Peyer's patch (tissue), 4 donors: ENCODE results near the gene FAM131A. TPM values are rescaled to one million over a fixed set of nuclear protein-coding genes. Genes with fewer than 3 reads are reported as not detected.
A peak's percentile ranks its signal among the peaks of the same experiment; 100 is the strongest.

ENCODE experiments used
- DNase-seq, 3 donors: peaks; one replicate each; pipeline ENCODE4 v3.0.0-alpha.2; 2017 to 2019
- H3K27ac ChIP-seq, 4 donors: fragments of 200-600 bp; sonication (generic); one replicate each; pipeline ENCODE4 v1.5.1; 2016 to 2019
- H3K27me3 ChIP-seq, 2 donors: fragments of 200-600 bp; sonication (generic); one replicate each; pipeline ENCODE4 v1.5.1; 2019
- H3K36me3 ChIP-seq, 3 donors: fragments of 200-600 bp; sonication (generic); one replicate each; pipeline ENCODE4 v1.5.1; 2016 to 2019
- H3K4me1 ChIP-seq, 4 donors: fragments of 200-600 bp; sonication (generic); one replicate each; pipeline ENCODE4 v1.5.1; 2016 to 2019
- H3K4me3 ChIP-seq, 4 donors: fragments of 200-600 bp; sonication (generic); 1 replicate in 3 of 4; 2 replicates in 1 of 4; pipeline ENCODE4 v1.5.1; 2016 to 2019; ENCODE audit warnings: mild to moderate bottlenecking in 1 of 4
- H3K9me3 ChIP-seq, 4 donors: fragments of 200-600 bp; sonication (generic); one replicate each; pipeline ENCODE4 v1.5.1; 2016 to 2019; ENCODE audit warnings: mild to moderate bottlenecking in 1 of 4
- POLR2A ChIP-seq, 2 donors: fragments of 450-650 bp; IDR thresholded peaks; one replicate each; pipeline ENCODE4 v1.5.1; 2017; ENCODE audit warnings: antibody characterized with exemption in 2 of 2, mild to moderate bottlenecking in 2 of 2, moderate library complexity in 2 of 2
- total RNA-seq, 4 donors: library from RNA; depleted of rRNA; stranded (reverse); fragments of >200 nt; gene quantifications; one replicate each; pipeline ENCODE4 v1.1.0, GENCODE V29; 2016
- TF ChIP-seq, protein P1 (sequence below), 6 experiments: fragments of 450-650 bp in 4 of 6; fragments of 200-600 bp in 2 of 6; sonication (generic) in 1 of 6; IDR thresholded peaks; one replicate each; pipeline ENCODE4 v1.5.1; 2017 to 2019; ENCODE audit warnings: antibody characterized with exemption in 6 of 6, mild to moderate bottlenecking in 3 of 6, moderate library complexity in 1 of 6

FAM131A gene, protein sequence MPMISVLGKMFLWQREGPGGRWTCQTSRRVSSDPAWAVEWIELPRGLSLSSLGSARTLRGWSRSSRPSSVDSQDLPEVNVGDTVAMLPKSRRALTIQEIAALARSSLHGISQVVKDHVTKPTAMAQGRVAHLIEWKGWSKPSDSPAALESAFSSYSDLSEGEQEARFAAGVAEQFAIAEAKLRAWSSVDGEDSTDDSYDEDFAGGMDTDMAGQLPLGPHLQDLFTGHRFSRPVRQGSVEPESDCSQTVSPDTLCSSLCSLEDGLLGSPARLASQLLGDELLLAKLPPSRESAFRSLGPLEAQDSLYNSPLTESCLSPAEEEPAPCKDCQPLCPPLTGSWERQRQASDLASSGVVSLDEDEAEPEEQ
- 10 to 100 TPM in 3 of 4 donors, 1 to 10 TPM in 1; 5.8 to 47.9 (median 19.6) TPM for total RNA-seq

DNA sequence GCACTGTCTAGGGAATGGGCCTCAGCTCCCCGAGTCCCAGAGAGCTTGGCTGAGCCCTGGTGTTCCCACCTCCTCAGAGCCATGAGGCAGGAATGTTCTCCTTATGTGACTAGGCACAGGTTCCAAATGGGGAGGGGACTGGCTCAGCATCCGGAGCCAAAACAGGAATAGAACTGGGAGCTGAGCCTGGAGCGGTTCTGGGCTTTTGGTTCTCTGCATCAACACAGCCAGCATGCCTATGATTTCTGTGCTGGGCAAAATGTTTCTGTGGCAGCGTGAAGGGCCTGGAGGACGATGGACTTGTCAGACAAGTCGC lies at the start of gene FAM131A:
FAM131A (plus strand) TSS at position 202 of the 316 bp plus-strand sequence; CDS start at position 233, 31 bp downstream.
- Histone ChIP-seq H3K4me3 (peak within 1 kb of the TSS; percentile 63 to 92 (median 78)), H3K4me1 (peaks cover 0 to 24% (median 3%) of the 10 kb centered on the region in 4 donors), H3K36me3 (peaks cover 0 to 39% (median 0%) of the 10 kb centered on the region in 3 donors), H3K9me3 (no peaks in the 10 kb centered on the region), H3K27ac (peak within 1 kb of the TSS; percentile 89 to 98 (median 91)), H3K27me3 (no peaks in the 10 kb centered on the region)
- no peak for DNase-seq
- TF ChIP-seq POLR2A (IDR thresholded peaks at IDR 0.05): no peak
- TF ChIP-seq, protein P1, sequence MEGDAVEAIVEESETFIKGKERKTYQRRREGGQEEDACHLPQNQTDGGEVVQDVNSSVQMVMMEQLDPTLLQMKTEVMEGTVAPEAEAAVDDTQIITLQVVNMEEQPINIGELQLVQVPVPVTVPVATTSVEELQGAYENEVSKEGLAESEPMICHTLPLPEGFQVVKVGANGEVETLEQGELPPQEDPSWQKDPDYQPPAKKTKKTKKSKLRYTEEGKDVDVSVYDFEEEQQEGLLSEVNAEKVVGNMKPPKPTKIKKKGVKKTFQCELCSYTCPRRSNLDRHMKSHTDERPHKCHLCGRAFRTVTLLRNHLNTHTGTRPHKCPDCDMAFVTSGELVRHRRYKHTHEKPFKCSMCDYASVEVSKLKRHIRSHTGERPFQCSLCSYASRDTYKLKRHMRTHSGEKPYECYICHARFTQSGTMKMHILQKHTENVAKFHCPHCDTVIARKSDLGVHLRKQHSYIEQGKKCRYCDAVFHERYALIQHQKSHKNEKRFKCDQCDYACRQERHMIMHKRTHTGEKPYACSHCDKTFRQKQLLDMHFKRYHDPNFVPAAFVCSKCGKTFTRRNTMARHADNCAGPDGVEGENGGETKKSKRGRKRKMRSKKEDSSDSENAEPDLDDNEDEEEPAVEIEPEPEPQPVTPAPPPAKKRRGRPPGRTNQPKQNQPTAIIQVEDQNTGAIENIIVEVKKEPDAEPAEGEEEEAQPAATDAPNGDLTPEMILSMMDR (IDR thresholded peaks at IDR 0.05): no peak

DNA sequence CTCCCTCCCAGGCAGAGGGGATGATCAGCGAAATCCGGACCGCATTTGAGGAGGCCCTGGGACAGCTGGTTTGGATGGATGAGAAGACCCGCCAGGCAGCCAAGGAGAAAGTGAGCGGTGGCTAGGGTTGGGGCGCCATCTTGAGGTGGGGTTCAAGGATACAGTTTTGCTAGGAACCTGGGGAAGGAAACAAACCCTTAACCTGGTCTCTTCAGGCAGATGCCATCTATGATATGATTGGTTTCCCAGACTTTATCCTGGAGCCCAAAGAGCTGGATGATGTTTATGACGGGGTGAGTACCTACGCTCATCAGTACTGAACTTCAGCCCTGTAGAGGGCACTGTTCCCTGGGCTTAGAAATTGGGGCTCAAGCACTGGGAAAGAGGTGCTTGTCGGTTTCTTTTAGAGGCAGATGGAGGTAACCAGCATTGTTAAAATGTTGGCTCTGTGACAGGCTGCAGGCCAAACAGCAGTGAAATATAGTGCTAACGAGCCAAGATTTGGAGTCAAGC lies 47.9 kb upstream of the FAM131A start:
- Histone ChIP-seq H3K4me3 (no peak overlapping the region), H3K9me3 (no peaks in the 10 kb centered on the region), H3K27me3 (no peaks in the 10 kb centered on the region), H3K27ac (no peak overlapping the region), H3K36me3 (no peaks in the 10 kb centered on the region), H3K4me1 (no peaks in the 10 kb centered on the region)
- TF ChIP-seq, protein P1 (IDR thresholded peaks at IDR 0.05): peak in 5 of 6 experiments; percentile 1 to 56 (median 52)
- no peak for TF ChIP-seq POLR2A (IDR thresholded peaks at IDR 0.05)
- DNase-seq: peak; percentile 35 to 67 (median 63)

DNA sequence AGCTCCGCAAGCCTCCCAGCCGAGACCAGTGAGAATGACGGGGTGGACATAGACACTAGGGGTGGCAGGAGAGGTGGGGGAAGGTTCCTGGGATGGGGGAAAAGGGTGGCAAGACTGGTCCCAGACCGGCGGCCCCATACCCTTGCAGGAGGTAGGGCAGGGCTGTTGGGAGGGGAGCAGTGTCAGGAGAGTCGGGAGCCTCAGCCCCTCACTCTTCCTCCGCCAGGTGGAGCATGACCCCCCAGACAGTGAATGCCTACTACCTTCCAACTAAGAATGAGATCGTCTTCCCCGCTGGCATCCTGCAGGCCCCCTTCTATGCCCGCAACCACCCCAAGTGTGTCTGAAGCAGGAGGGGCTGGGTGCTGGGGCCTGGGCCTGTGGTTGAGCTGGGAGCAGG lies 47.1 kb upstream of the FAM131A start:
- Histone ChIP-seq H3K27ac (no peak overlapping the region), H3K27me3 (no peaks in the 10 kb centered on the region), H3K4me1 (no peaks in the 10 kb centered on the region), H3K4me3 (no peak overlapping the region), H3K9me3 (no peaks in the 10 kb centered on the region), H3K36me3 (no peaks in the 10 kb centered on the region)
- TF ChIP-seq POLR2A (IDR thresholded peaks at IDR 0.05): no peak
- TF ChIP-seq, protein P1 (IDR thresholded peaks at IDR 0.05): no peak
- DNase-seq: no peak

DNA sequence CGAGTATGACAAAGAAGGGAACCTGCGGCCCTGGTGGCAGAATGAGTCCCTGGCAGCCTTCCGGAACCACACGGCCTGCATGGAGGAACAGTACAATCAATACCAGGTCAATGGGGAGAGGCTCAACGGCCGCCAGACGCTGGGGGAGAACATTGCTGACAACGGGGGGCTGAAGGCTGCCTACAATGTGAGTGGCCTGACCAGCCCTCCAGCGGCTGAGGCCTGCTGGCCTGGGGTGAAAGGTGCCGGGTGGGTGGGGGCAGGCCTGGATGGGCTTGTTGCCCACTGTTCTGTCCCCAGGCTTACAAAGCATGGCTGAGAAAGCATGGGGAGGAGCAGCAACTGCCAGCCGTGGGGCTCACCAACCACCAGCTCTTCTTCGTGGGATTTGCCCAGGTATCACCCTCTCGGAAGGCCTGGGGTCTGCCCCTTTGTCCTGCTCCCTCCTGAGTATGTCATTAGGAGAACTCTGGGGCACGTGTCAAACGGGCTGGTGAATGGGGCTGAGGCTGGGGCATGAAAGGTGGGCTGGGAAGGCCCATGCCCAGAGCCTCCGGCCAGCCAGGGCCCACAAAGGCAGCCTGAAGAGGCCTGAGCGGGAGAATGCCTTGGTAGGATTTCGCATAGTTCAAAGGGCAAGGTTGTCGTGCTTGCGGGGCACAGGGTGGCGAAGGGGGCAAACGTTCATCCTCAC lies 46.2 kb upstream of the FAM131A start:
- Histone ChIP-seq H3K36me3 (no peaks in the 10 kb centered on the region), H3K4me1 (no peaks in the 10 kb centered on the region), H3K27me3 (no peaks in the 10 kb centered on the region), H3K27ac (no peak overlapping the region), H3K9me3 (no peaks in the 10 kb centered on the region), H3K4me3 (no peak overlapping the region)
- DNase-seq: no peak
- TF ChIP-seq POLR2A (IDR thresholded peaks at IDR 0.05): no peak
- TF ChIP-seq, protein P1 (IDR thresholded peaks at IDR 0.05): no peak

DNA sequence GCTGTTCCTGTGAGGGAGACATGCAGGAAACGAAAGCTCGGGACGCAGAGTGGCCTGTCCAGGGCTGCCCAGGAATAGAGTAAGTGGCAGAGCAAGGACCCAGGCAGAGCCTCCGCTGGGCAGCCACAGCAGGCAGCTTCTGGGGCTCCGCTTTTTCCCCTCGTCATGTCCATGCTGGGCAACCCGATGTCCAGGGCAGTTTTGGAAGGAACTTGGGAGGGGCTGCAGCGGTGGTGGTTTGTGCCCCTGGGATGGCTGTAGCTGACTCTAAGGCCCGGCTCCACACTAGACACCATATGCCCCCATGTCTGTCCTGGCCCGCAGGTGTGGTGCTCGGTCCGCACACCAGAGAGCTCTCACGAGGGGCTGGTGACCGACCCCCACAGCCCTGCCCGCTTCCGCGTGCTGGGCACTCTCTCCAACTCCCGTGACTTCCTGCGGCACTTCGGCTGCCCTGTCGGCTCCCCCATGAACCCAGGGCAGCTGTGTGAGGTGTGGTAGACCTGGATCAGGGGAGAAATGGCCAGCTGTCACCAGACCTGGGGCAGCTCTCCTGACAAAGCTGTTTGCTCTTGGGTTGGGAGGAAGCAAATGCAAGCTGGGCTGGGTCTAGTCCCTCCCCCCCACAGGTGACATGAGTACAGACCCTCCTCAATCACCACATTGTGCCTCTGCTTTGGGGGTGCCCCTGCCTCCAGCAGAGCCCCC lies 45.5 kb upstream of the FAM131A start:
- Histone ChIP-seq H3K36me3 (no peaks in the 10 kb centered on the region), H3K27ac (no peak overlapping the region), H3K4me1 (no peaks in the 10 kb centered on the region), H3K27me3 (no peaks in the 10 kb centered on the region), H3K9me3 (no peaks in the 10 kb centered on the region), H3K4me3 (no peak overlapping the region)
- no peak for DNase-seq
- TF ChIP-seq POLR2A (IDR thresholded peaks at IDR 0.05): no peak
- TF ChIP-seq, protein P1 (IDR thresholded peaks at IDR 0.05): no peak
